Stimulated activated CD8-positive, alpha-beta memory T cell treated with anti-CD3 and anti-CD28 coated beads, Interleukin-2, amount 100 ng/mL, for 48 hours (primary cell): ENCODE data around the gene EIF4E1B.

Experiments used
- DNase-seq, 2 donors: peaks; one replicate each; pipeline ENCODE4 v3.0.0-alpha.2; 2020; ENCODE audit warnings: low read depth in 2 of 2

The EIF4E1B gene

DNA sequence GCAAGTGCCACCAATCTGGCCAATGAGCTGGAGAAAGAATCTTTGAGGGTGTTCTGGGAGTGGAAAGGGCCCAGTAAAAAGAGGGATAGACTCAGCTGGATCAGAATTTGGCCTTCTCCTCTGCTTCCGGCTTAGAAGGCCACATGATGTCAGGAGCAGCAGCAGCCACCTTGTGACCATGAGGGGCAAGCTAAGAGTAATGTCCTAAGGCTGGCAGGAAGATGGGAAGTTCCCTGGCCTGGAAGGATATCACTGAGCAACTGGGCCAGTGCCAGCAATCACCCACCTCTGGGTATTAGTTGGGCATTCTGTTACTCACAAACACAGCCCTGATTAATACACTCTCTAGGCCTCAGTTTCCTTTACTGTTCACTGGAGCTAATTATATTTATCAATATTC is 61.0 kb downstream of the EIF4E1B start:
- no peak for DNase-seq

DNA sequence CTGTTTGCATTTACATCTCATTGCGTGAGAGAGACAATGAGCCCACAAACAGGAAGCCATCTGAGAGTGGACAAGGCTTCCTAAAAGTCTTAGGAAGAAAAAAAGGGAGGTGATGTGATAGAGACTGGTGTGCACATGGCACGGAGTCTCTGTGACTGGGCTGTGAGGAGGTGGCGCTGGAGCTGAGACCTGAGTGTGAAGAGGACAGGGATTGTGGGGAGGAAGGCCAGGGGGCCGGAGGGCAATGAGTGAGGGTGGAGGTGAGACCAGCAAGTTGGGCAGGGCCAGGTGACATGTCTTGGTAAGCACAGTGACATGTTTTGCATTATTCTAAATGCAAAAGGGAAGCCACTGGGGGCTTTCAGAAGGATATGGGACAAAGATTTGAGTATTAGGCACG is 61.9 kb downstream of the EIF4E1B start:
- no peak for DNase-seq

DNA sequence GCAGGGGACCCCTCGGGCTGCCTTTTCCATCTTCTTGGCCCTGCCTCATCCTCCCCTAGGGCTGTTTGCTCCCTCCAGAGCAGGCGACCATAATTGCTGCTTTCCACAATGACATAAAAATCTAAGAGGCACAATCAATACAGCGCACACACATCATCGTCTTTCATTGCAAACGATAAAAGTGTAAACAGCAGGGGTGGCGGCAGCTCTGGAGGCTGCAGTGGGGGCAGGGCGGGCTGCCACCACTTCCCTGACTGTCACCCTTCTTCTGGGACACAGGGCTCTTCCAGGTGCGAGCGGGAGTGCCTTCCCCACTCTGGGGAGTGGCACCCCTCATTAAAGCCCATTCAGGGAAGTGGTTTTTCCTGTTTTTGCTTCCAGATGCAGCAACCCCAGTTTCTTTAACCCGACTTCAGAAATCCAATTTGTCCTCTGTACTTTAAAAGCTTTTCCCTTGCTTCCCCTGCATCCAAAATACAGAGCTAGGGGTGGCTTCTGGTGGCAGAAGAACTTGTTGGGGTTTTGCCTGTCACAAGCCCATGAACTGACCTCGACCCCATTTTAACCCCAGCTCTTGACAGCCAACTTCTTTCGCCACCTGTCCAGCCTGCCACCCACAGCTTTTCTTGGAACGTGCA is 62.5 kb downstream of the EIF4E1B start:
- no peak for DNase-seq

DNA sequence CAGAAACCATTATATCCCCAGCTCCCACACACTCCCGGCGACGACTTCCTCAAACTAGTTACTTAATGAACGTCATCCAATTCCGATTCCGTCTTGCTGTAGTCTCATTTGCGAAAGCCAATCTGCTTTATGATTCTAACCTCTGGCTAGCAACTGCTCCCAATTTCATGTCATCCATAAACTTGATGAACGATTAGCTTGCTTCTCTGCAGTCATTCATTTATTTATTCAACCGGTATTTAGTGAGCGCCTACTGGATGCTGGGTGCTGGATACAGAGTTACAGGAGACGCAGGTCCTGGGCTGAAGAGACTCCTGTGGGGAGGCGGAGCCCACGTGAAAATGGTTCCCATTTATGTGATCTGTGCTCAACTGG is 63.0 kb downstream of the EIF4E1B start:
- DNase-seq: no peak

DNA sequence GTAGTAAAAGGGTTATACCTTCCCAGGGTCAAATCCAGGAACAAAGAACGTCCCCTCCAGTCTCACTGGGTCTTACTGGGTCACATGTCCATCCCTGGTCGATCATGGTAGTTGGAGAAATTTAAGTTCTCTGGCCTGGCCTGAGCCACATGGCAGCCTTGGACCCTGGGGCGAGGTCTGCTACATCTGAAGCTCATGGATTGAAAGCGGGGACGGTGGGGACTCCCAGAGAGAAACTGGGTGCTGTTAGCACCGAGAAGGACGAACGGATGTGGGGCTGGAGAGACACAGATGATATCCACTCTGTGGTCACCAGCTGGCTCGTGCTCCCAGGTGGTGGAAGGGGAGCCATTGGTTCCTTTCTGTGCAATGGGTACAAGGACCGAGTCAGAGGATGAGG is 63.7 kb downstream of the EIF4E1B start:
- no peak for DNase-seq

DNA sequence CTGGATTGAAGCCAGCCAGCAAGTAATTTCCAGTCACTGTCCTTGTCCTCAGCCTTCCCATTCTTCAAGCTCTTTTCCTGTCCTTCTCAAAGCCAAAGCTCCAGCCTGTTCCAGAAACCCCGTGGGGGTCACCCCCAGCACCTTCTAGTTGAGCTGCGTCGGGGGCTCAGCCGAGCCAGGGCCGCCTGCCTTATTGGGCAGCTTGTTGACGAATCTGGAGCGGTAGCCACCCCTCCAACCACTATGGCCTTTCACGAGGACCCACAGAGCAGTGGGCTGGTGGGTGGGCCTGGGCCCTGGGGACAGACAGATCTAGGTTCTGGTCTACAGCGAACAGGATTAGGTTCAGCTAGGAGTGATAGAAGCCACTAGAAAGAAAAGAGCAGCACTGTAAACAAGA is 64.2 kb downstream of the EIF4E1B start:
- DNase-seq: no peak

DNA sequence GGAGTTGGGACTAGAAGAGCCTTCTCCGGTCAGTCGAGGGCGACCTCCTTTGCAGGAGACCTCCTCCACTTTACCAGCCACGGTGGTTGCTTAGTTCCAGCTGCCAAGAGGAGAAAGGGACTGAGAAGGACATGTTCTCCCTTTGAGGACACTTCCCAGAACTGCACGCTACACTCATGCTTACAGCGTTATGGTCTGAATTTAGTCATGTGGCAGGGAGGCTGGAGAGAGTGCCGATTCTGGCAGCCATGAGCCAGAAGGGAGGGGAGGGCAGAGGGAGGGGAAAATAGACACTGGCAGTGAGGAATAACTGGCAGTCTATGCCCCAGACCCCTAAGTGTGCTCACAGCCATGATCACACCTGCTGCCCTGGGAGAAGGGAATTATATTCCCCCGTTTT is 64.6 kb downstream of the EIF4E1B start:
- no peak for DNase-seq
